Hepatocyte (in vitro differentiated cells): Measurements from ENCODE around the gene DUOX2. TPM values are rescaled to one million over a fixed set of nuclear protein-coding genes. Genes with fewer than 3 reads are reported as not detected.

Source experiments
- DNase-seq: peaks from one replicate; pipeline ENCODE4 v3.0.0-alpha.2; 2016; ENCODE audit warnings: low spot score
- H2AFZ ChIP-seq: fragments of 200-600 bp; sonication (generic); 2 replicates; pipeline ENCODE4 v1.6.0; 2016; ENCODE audit warnings: antibody characterized with exemption, mild to moderate bottlenecking
- H3K27ac ChIP-seq: fragments of 200-600 bp; sonication (generic); 2 replicates; pipeline ENCODE4 v1.5.1; 2016; ENCODE audit warnings: mild to moderate bottlenecking
- H3K27me3 ChIP-seq: fragments of 200-600 bp; sonication (generic); 2 replicates; pipeline ENCODE4 v1.6.1; 2016
- H3K36me3 ChIP-seq: fragments of 200-600 bp; sonication (generic); replicated peaks from 2 replicates; pipeline ENCODE4 v1.5.1; 2016; ENCODE audit warnings: low read depth; ENCODE audit not compliant: insufficient read depth
- H3K4me1 ChIP-seq: fragments of 200-600 bp; sonication (generic); 2 replicates; pipeline ENCODE4 v1.5.1; 2016; ENCODE audit warnings: mild to moderate bottlenecking, moderate library complexity; ENCODE audit not compliant: insufficient read depth
- H3K4me2 ChIP-seq: fragments of 200-600 bp; sonication (generic); 2 replicates; pipeline ENCODE4 v1.6.0; 2016
- H3K4me3 ChIP-seq: fragments of 200-600 bp; sonication (generic); 2 replicates; pipeline ENCODE4 v1.5.1; 2016; ENCODE audit warnings: mild to moderate bottlenecking
- H3K79me2 ChIP-seq: fragments of 200-600 bp; sonication (generic); 2 replicates; pipeline ENCODE4 v1.6.0; 2017; ENCODE audit warnings: mild to moderate bottlenecking
- H3K9me2 ChIP-seq: fragments of 200-600 bp; sonication (generic); replicated peaks from 2 replicates; pipeline ENCODE4 v1.6.0; 2017; ENCODE audit warnings: mild to moderate bottlenecking; ENCODE audit not compliant: insufficient read depth
- H3K9me3 ChIP-seq: fragments of 200-600 bp; sonication (generic); 2 replicates; pipeline ENCODE4 v1.5.1; 2016; ENCODE audit warnings: low read depth, mild to moderate bottlenecking
- H4K20me1 ChIP-seq: fragments of 200-600 bp; sonication (generic); 2 replicates; pipeline ENCODE4 v1.6.0; 2016; ENCODE audit warnings: mild to moderate bottlenecking; ENCODE audit not compliant: insufficient read depth, poor library complexity, severe bottlenecking
- EZH2 ChIP-seq: fragments of 200-600 bp; sonication (generic); IDR thresholded peaks from 2 replicates; pipeline ENCODE4 v1.6.1; 2016; ENCODE audit warnings: antibody characterized with exemption, mild to moderate bottlenecking, borderline replicate concordance
- EZH2phosphoT487 ChIP-seq: fragments of 200-600 bp; sonication (generic); IDR thresholded peaks from one replicate; pipeline ENCODE4 v1.6.1; 2018; ENCODE audit warnings: antibody characterized with exemption, mild to moderate bottlenecking, low read depth, moderate library complexity; ENCODE audit not compliant: unreplicated experiment, severe bottlenecking
- WGBS: methylation state at CpG from one replicate; pipeline ENCODE4 v1.1.6; 2016; ENCODE audit warnings: low lambda C conversion rate; ENCODE audit errors: missing lambda C conversion rate; 5-methylcytosine and 5-hydroxymethylcytosine counted together
- polyA plus RNA-seq: library from polyadenylated mRNA; unstranded; fragments of >200 nt; fragmentation: Nextera tagmentation; extraction: Ambion mirVana; gene quantifications from 2 replicates; pipeline ENCODE4 v1.2.1, GENCODE V29; 2016
- total RNA-seq: library from RNA; depleted of rRNA; stranded (reverse); fragments of >200 nt; gene quantifications from 2 replicates; pipeline ENCODE4 v1.2.3, GENCODE V29; 2014
- TF ChIP-seq, protein P1 (sequence below): fragments of 200-600 bp; sonication (generic); IDR thresholded peaks from 2 replicates; pipeline ENCODE4 v1.5.1; 2016; ENCODE audit warnings: antibody characterized with exemption, mild to moderate bottlenecking; ENCODE audit not compliant: poor library complexity

Gene DUOX2
- total and polyA plus RNA-seq, 2 experiments from 2014 or later, result 21.4 to 37.4 TPM

GRCh38 chr15:45132844-45133560, 19.0 kb upstream of the DUOX2 start:
- Histone ChIP-seq H3K27me3 (peaks cover 49% of the 10 kb centered on the region), H3K4me1 (peaks cover 20% of the 10 kb centered on the region), H3K79me2 (no peaks in the 10 kb centered on the region), H3K36me3 (no peaks in the 10 kb centered on the region), H4K20me1 (no peaks in the 10 kb centered on the region), H2AFZ (no peak overlapping the region), H3K27ac (no peak overlapping the region), H3K9me3 (no peaks in the 10 kb centered on the region), H3K4me3 (no peak overlapping the region), H3K4me2 (no peak overlapping the region), H3K9me2 (no peaks in the 10 kb centered on the region)
- TF ChIP-seq EZH2phosphoT487 (no peak), EZH2 (no peak)
- TF ChIP-seq, protein P1, sequence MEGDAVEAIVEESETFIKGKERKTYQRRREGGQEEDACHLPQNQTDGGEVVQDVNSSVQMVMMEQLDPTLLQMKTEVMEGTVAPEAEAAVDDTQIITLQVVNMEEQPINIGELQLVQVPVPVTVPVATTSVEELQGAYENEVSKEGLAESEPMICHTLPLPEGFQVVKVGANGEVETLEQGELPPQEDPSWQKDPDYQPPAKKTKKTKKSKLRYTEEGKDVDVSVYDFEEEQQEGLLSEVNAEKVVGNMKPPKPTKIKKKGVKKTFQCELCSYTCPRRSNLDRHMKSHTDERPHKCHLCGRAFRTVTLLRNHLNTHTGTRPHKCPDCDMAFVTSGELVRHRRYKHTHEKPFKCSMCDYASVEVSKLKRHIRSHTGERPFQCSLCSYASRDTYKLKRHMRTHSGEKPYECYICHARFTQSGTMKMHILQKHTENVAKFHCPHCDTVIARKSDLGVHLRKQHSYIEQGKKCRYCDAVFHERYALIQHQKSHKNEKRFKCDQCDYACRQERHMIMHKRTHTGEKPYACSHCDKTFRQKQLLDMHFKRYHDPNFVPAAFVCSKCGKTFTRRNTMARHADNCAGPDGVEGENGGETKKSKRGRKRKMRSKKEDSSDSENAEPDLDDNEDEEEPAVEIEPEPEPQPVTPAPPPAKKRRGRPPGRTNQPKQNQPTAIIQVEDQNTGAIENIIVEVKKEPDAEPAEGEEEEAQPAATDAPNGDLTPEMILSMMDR, result no peak
- DNase-seq, result no peak
- 83% methylated on average over 3 of the region's 3 CpGs for WGBS

DNA sequence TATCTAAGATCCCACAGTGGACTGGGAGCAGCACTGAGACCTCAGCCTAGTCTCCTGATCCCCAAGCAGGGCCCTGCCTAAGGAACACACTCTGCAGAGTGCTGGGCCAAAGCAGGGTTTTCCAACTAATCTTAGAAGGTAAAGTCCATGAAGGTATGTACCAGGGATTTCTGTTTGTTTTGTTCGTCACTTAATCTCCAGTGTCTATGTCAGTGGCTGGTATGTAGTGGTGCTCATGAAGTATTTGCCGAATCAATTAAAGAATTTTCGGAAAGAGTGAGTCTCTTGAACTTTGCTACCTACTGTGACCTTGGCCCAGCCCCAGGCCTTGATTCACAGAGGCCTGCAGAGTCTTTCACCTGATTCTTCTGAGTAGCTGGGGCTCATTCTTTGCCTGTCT, 17.5 kb upstream of the DUOX2 start:
- Histone ChIP-seq H4K20me1 (no peaks in the 10 kb centered on the region), H2AFZ (no peak overlapping the region), H3K27me3 (peaks cover 55% of the 10 kb centered on the region), H3K4me1 (peaks cover 20% of the 10 kb centered on the region), H3K9me2 (no peaks in the 10 kb centered on the region), H3K9me3 (no peaks in the 10 kb centered on the region), H3K4me2 (no peak overlapping the region), H3K79me2 (no peaks in the 10 kb centered on the region), H3K4me3 (no peak overlapping the region), H3K27ac (peak overlapping the region; percentile 18), H3K36me3 (no peaks in the 10 kb centered on the region)
- no peak for DNase-seq
- WGBS, result 93% methylated on average over 3 of the region's 3 CpGs
- TF ChIP-seq EZH2, result no peak
- TF ChIP-seq, protein P1, result no peak
- no peak for TF ChIP-seq EZH2phosphoT487

- TF ChIP-seq EZH2 (no peak), EZH2phosphoT487 (no peak)
- TF ChIP-seq, protein P1, result no peak
- Histone ChIP-seq H3K9me3 (no peaks in the 10 kb centered on the region), H2AFZ (peak overlapping the region; percentile 81), H3K27ac (no peak overlapping the region), H4K20me1 (no peaks in the 10 kb centered on the region), H3K79me2 (no peaks in the 10 kb centered on the region), H3K4me1 (peaks cover 20% of the 10 kb centered on the region), H3K4me3 (no peak overlapping the region), H3K36me3 (no peaks in the 10 kb centered on the region), H3K4me2 (peak overlapping the region; percentile 87), H3K27me3 (peaks cover 57% of the 10 kb centered on the region), H3K9me2 (no peaks in the 10 kb centered on the region)
- DNase-seq, result no peak
- 88% methylated on average over 7 of the region's 7 CpGs for WGBS
Measured at GRCh38 chr15:45130291-45131000, 16.5 kb upstream of the DUOX2 start.
